ENCODE results near the gene PRXL2C. TPM values are rescaled to one million over a fixed set of nuclear protein-coding genes. Genes with fewer than 3 reads are reported as not detected.
A peak's percentile ranks its signal among the peaks of the same experiment; 100 is the strongest.
"Not testable (repeated sequence)": the region's sequence is repeated elsewhere in the genome, so short reads cannot be mapped to it uniquely, and the experiment has no call there.

The PRXL2C gene
- not detected in 2 replicates for total RNA-seq (2014; rRNA removed; shearing (Covaris generic))
- total RNA-seq (2022): not detected in 2 replicates
- percentile 11 among the genes with signal in this experiment for Bru-seq, nascent RNA
- BruChase-seq, experiment 1, labeled RNA remaining after a 6-hour chase: percentile 7 among the genes with signal in this experiment
- percentile 7 among the genes with signal in this experiment for BruChase-seq, experiment 2, labeled RNA remaining after a 2-hour chase
- long read RNA-seq: 0 reads

- TF ChIP-seq EZH2phosphoT487 (IDR thresholded peaks at IDR 0.05; ENCODE audit: borderline replicate concordance, low read depth, low read length) (no peak), CTCF (conservative IDR thresholded peaks at IDR 0.05; ENCODE audit: low read length) (no peak)
- DNase-seq (ENCODE audit: low spot score): no peak
- H2AFZ ChIP-seq (ENCODE audit: low read length): no peak within 1 kb of the TSS
- no peak within 1 kb of the TSS for H3K4me3 ChIP-seq (ENCODE audit: low read depth, low read length, poor library complexity, severe bottlenecking)
- ChIA-PET CTCF (ENCODE audit: unreplicated experiment) (no interaction called here), POLR2A (no interaction called here)
- peak within 1 kb of the TSS; percentile 48; the same call in 1 of the 2 replicates for H3K4me2 ChIP-seq (ENCODE audit: low read length)
- peaks cover 3% of the 10 kb centered on the region for H3K4me1 ChIP-seq (ENCODE audit: insufficient read depth, low read length, poor library complexity, severe bottlenecking)
- no peaks in the 10 kb centered on the region for H3K36me3 ChIP-seq (ENCODE audit: insufficient read depth, low read length)
- intact Hi-C loops (cut with micrococcal nuclease; ENCODE audit: unreplicated experiment): no loop called here
- H3K27ac ChIP-seq (ENCODE audit: low read depth, low read length, poor library complexity, severe bottlenecking): no peak within 1 kb of the TSS
- no peaks in the 10 kb centered on the region for H4K20me1 ChIP-seq (ENCODE audit: insufficient read depth, low read length)
- BruUV-seq (replicated peaks): no TSS peak
- H3K9me2 ChIP-seq (ENCODE audit: insufficient read depth, low read length): no peaks in the 10 kb centered on the region
- no peaks in the 10 kb centered on the region for H3K79me2 ChIP-seq (ENCODE audit: insufficient read depth, low read depth, low read length)
- no peaks in the 10 kb centered on the region for H3K9me3 ChIP-seq (ENCODE audit: low read length)
These were observed at the start of gene PRXL2C for GRCh38 chr9:96655198-96655851. PRXL2C (minus strand) TSS chr9:96655317; CDS start chr9:96655281, 36 bp downstream.

GRCh38 chr9:96700721-96701375, 45.7 kb upstream of the PRXL2C start:
- BruUV-seq (replicated peaks); H3K9me3 ChIP-seq (ENCODE audit: low read length); H2AFZ ChIP-seq (ENCODE audit: low read length); POLR2A ChIA-PET; H3K4me1 ChIP-seq (ENCODE audit: insufficient read depth, low read length, poor library complexity, severe bottlenecking); intact Hi-C loops (cut with micrococcal nuclease; ENCODE audit: unreplicated experiment); H3K36me3 ChIP-seq (ENCODE audit: insufficient read depth, low read length); H3K79me2 ChIP-seq (ENCODE audit: insufficient read depth, low read depth, low read length); H3K4me2 ChIP-seq (ENCODE audit: low read length); H3K9me2 ChIP-seq (ENCODE audit: insufficient read depth, low read length); DNase-seq (ENCODE audit: low spot score); H3K4me3 ChIP-seq (ENCODE audit: low read depth, low read length, poor library complexity, severe bottlenecking); H4K20me1 ChIP-seq (ENCODE audit: insufficient read depth, low read length); H3K27ac ChIP-seq (ENCODE audit: low read depth, low read length, poor library complexity, severe bottlenecking): not testable (repeated sequence)
- CTCF ChIA-PET (ENCODE audit: unreplicated experiment): interaction anchor here (0.6 kb wide), 1 partner anchor 1222 kb away, joined by 3 read pairs; no protein-coding TSS in a partner anchor

- CTCF ChIA-PET (ENCODE audit: unreplicated experiment): no interaction called here
- H3K79me2 ChIP-seq (ENCODE audit: insufficient read depth, low read depth, low read length): no peaks in the 10 kb centered on the region
- TF ChIP-seq EZH2phosphoT487 (IDR thresholded peaks at IDR 0.05; ENCODE audit: borderline replicate concordance, low read depth, low read length) (no peak), CTCF (conservative IDR thresholded peaks at IDR 0.05; ENCODE audit: low read length) (no peak)
- no peak overlapping the region for H3K4me3 ChIP-seq (ENCODE audit: low read depth, low read length, poor library complexity, severe bottlenecking)
- no peak overlapping the region for H3K4me2 ChIP-seq (ENCODE audit: low read length)
- no TSS peak for BruUV-seq (replicated peaks)
- no peaks in the 10 kb centered on the region for H3K9me2 ChIP-seq (ENCODE audit: insufficient read depth, low read length)
- no peak overlapping the region for H3K27ac ChIP-seq (ENCODE audit: low read depth, low read length, poor library complexity, severe bottlenecking)
- H4K20me1 ChIP-seq (ENCODE audit: insufficient read depth, low read length): no peaks in the 10 kb centered on the region
- H3K4me1 ChIP-seq (ENCODE audit: insufficient read depth, low read length, poor library complexity, severe bottlenecking): no peaks in the 10 kb centered on the region
- no peaks in the 10 kb centered on the region for H3K36me3 ChIP-seq (ENCODE audit: insufficient read depth, low read length)
- H3K9me3 ChIP-seq (ENCODE audit: low read length): no peaks in the 10 kb centered on the region
- POLR2A ChIA-PET: no interaction called here
- intact Hi-C loops (cut with micrococcal nuclease; ENCODE audit: unreplicated experiment): no loop called here
- no peak for DNase-seq (ENCODE audit: low spot score)
- no peak overlapping the region for H2AFZ ChIP-seq (ENCODE audit: low read length)
These were observed 36.2 kb upstream of the PRXL2C start for GRCh38 chr9:96691326-96691725.
